Panc1 (cell line): ENCODE measurements around the gene IGFBP5.

Experiments used
- POLR2AphosphoS5 ChIP-seq: IDR thresholded peaks from 2 replicates; pipeline ENCODE4 v1.6.1; 2012; ENCODE audit warnings: mild to moderate bottlenecking, low read depth, low read length, moderate library complexity
- SIN3A ChIP-seq: IDR thresholded peaks from 2 replicates; pipeline ENCODE4 v1.6.1; 2012; ENCODE audit warnings: low read depth, mild to moderate bottlenecking, low read length, moderate library complexity, borderline replicate concordance; ENCODE audit not compliant: insufficient read depth
- TCF7L2 ChIP-seq: IDR thresholded peaks from 2 replicates; pipeline ENCODE4 v1.6.1; 2011; ENCODE audit warnings: mild to moderate bottlenecking, low read depth, low read length, inconsistent platforms
- TF ChIP-seq, protein P1 (sequence below): fragments of 450-650 bp; IDR thresholded peaks from 2 replicates; pipeline ENCODE4 v1.5.1; 2017; ENCODE audit warnings: mild to moderate bottlenecking
- TF ChIP-seq, protein P2 (sequence below), 2 experiments: IDR thresholded peaks; 2 replicates each; pipeline ENCODE4 v1.6.1; 2011 to 2012; ENCODE audit warnings: low read depth in 2 of 2, control low read depth in 1 of 2, low read length in 1 of 2, mild to moderate bottlenecking in 1 of 2, moderate library complexity in 1 of 2; ENCODE audit not compliant: insufficient read depth in 1 of 2

DNA sequence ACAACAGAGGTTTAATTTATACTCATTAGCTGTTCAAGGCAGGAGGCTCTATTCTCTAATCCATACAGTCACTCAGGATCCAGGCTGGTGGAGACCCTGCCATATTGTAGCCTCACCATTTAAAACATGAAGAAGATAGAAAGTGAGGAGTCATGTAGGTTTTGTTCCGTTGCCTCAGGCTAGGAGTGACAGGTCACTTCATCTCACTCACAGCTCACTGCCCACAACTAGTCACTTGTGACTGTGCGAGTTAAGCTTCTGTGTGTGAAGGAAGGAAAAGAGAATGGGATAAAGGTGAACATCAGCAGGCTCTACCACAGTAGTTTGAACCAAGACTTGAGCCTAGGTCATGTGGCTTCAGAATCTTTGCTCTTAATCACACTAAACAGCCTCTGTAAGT, 71.1 kb downstream of the IGFBP5 start:
- TF ChIP-seq POLR2AphosphoS5: no peak
- TF ChIP-seq SIN3A: no peak
- TF ChIP-seq, protein P1, sequence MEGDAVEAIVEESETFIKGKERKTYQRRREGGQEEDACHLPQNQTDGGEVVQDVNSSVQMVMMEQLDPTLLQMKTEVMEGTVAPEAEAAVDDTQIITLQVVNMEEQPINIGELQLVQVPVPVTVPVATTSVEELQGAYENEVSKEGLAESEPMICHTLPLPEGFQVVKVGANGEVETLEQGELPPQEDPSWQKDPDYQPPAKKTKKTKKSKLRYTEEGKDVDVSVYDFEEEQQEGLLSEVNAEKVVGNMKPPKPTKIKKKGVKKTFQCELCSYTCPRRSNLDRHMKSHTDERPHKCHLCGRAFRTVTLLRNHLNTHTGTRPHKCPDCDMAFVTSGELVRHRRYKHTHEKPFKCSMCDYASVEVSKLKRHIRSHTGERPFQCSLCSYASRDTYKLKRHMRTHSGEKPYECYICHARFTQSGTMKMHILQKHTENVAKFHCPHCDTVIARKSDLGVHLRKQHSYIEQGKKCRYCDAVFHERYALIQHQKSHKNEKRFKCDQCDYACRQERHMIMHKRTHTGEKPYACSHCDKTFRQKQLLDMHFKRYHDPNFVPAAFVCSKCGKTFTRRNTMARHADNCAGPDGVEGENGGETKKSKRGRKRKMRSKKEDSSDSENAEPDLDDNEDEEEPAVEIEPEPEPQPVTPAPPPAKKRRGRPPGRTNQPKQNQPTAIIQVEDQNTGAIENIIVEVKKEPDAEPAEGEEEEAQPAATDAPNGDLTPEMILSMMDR: no peak
- TF ChIP-seq, protein P2, sequence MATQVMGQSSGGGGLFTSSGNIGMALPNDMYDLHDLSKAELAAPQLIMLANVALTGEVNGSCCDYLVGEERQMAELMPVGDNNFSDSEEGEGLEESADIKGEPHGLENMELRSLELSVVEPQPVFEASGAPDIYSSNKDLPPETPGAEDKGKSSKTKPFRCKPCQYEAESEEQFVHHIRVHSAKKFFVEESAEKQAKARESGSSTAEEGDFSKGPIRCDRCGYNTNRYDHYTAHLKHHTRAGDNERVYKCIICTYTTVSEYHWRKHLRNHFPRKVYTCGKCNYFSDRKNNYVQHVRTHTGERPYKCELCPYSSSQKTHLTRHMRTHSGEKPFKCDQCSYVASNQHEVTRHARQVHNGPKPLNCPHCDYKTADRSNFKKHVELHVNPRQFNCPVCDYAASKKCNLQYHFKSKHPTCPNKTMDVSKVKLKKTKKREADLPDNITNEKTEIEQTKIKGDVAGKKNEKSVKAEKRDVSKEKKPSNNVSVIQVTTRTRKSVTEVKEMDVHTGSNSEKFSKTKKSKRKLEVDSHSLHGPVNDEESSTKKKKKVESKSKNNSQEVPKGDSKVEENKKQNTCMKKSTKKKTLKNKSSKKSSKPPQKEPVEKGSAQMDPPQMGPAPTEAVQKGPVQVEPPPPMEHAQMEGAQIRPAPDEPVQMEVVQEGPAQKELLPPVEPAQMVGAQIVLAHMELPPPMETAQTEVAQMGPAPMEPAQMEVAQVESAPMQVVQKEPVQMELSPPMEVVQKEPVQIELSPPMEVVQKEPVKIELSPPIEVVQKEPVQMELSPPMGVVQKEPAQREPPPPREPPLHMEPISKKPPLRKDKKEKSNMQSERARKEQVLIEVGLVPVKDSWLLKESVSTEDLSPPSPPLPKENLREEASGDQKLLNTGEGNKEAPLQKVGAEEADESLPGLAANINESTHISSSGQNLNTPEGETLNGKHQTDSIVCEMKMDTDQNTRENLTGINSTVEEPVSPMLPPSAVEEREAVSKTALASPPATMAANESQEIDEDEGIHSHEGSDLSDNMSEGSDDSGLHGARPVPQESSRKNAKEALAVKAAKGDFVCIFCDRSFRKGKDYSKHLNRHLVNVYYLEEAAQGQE (IDR thresholded peaks at IDR 0.05; ENCODE audit: insufficient read depth in 1 of 2, low read depth in 2 of 2, low read length in 1 of 2): no peak
- TF ChIP-seq TCF7L2: no peak
